OCI-LY3 (cell line): ENCODE measurements around the gene TRABD2A.

ENCODE experiments used
- H2AFZ ChIP-seq: fragments of 200-600, 300-600 bp; shearing (Covaris generic); 2 replicates; pipeline ENCODE4 v1.6.0; 2014; ENCODE audit warnings: antibody characterized with exemption, low read depth, low read length
- H3K27ac ChIP-seq: fragments of 200-600, 300-600 bp; sonication (generic); 2 replicates; pipeline ENCODE4 v1.5.1; 2014; ENCODE audit warnings: mild to moderate bottlenecking, low read length, moderate library complexity, mixed read lengths
- H3K27me3 ChIP-seq: fragments of 200-600, 300-600 bp; sonication (generic); 2 replicates; pipeline ENCODE4 v1.6.1; 2014; ENCODE audit warnings: low read depth, low read length, mixed read lengths
- H3K36me3 ChIP-seq: fragments of 200-600, 300-600 bp; sonication (generic); replicated peaks from 2 replicates; pipeline ENCODE3; 2014; ENCODE audit warnings: low read depth, low read length, mixed read lengths
- H3K4me1 ChIP-seq: fragments of 300-600, 200-600 bp; sonication (generic); 2 replicates; pipeline ENCODE4 v1.6.1; 2014; ENCODE audit warnings: low read length, mixed read lengths
- H3K4me2 ChIP-seq: fragments of 200-600, 300-600 bp; sonication (generic); 2 replicates; pipeline ENCODE4 v1.6.1; 2014; ENCODE audit warnings: low read length, mixed read lengths
- H3K4me3 ChIP-seq: fragments of 300-600, 200-600 bp; sonication (generic); 2 replicates; pipeline ENCODE4 v1.5.1; 2014; ENCODE audit warnings: antibody characterized with exemption, mild to moderate bottlenecking, low read length, moderate library complexity
- H3K79me2 ChIP-seq: fragments of 300-600, 200-600 bp; shearing (Covaris generic); 2 replicates; pipeline ENCODE4 v1.6.1; 2014; ENCODE audit warnings: mild to moderate bottlenecking, low read length, mixed read lengths
- H3K9ac ChIP-seq: fragments of 300-600, 200-600 bp; shearing (Covaris generic); 2 replicates; pipeline ENCODE4 v1.6.0; 2014; ENCODE audit warnings: mild to moderate bottlenecking, low read length, moderate library complexity
- H3K9me3 ChIP-seq: fragments of 200-600, 300-600 bp; shearing (Covaris generic); 2 replicates; pipeline ENCODE4 v1.6.1; 2014; ENCODE audit warnings: low read length, mixed read lengths; ENCODE audit not compliant: insufficient read depth
- H4K20me1 ChIP-seq: fragments of 200-600, 300-600 bp; sonication (generic); 2 replicates; pipeline ENCODE4 v1.6.1; 2016; ENCODE audit warnings: low read length, mixed read lengths; ENCODE audit not compliant: insufficient read depth
- CTCF ChIP-seq: fragments of 200-600, 300-600 bp; sonication (generic); IDR thresholded peaks from 2 replicates; pipeline ENCODE4 v1.5.1; 2014; ENCODE audit warnings: antibody characterized with exemption, low read length, low read depth
- EZH2phosphoT487 ChIP-seq: fragments of 200-600 bp; shearing (Covaris generic); IDR thresholded peaks from 2 replicates; pipeline ENCODE4 v1.6.1; 2018; ENCODE audit warnings: antibody characterized with exemption, mixed run types, low read depth

Gene TRABD2A

GRCh38 chr2:84925336-84925723, 44.4 kb upstream of the TRABD2A start:
- Histone ChIP-seq H3K4me3 (peak overlapping the region; percentile 42), H3K4me2 (peak overlapping the region; percentile 63), H3K79me2 (no peaks in the 10 kb centered on the region), H2AFZ (peak overlapping the region; percentile 86), H3K9ac (peak overlapping the region; percentile 49), H3K36me3 (no peaks in the 10 kb centered on the region), H4K20me1 (no peaks in the 10 kb centered on the region), H3K27me3 (no peaks in the 10 kb centered on the region), H3K9me3 (no peaks in the 10 kb centered on the region), H3K4me1 (peaks cover 19% of the 10 kb centered on the region), H3K27ac (peak overlapping the region; percentile 71)
- no peak for TF ChIP-seq CTCF
- TF ChIP-seq EZH2phosphoT487: no peak

GRCh38 chr2:84924173-84925106, 43.6 kb upstream of the TRABD2A start:
- H3K9ac ChIP-seq: peak overlapping the region; percentile 49
- peak overlapping the region; percentile 86 for H2AFZ ChIP-seq
- peak overlapping the region; percentile 71 for H3K27ac ChIP-seq
- H3K36me3 ChIP-seq: no peaks in the 10 kb centered on the region
- H3K4me3 ChIP-seq: peak overlapping the region; percentile 67
- no peaks in the 10 kb centered on the region for H4K20me1 ChIP-seq
- no peaks in the 10 kb centered on the region for H3K9me3 ChIP-seq
- no peaks in the 10 kb centered on the region for H3K79me2 ChIP-seq
- peaks cover 19% of the 10 kb centered on the region for H3K4me1 ChIP-seq
- H3K27me3 ChIP-seq: no peaks in the 10 kb centered on the region
- H3K4me2 ChIP-seq: peak overlapping the region; percentile 63
- no peak for TF ChIP-seq EZH2phosphoT487
- TF ChIP-seq CTCF: no peak

- no peak overlapping the region for H2AFZ ChIP-seq
- H3K4me1 ChIP-seq: peaks cover 19% of the 10 kb centered on the region
- no peak overlapping the region for H3K4me2 ChIP-seq
- no peaks in the 10 kb centered on the region for H4K20me1 ChIP-seq
- no peak overlapping the region for H3K9ac ChIP-seq
- H3K27me3 ChIP-seq: no peaks in the 10 kb centered on the region
- H3K79me2 ChIP-seq: no peaks in the 10 kb centered on the region
- H3K4me3 ChIP-seq: no peak overlapping the region
- H3K36me3 ChIP-seq: no peaks in the 10 kb centered on the region
- no peak overlapping the region for H3K27ac ChIP-seq
- H3K9me3 ChIP-seq: no peaks in the 10 kb centered on the region
- no peak for TF ChIP-seq EZH2phosphoT487
- TF ChIP-seq CTCF: no peak
These were observed 42.1 kb upstream of the TRABD2A start for GRCh38 chr2:84923009-84923408.

GRCh38 chr2:84919885-84920580, 39.1 kb upstream of the TRABD2A start:
- Histone ChIP-seq H2AFZ (no peak overlapping the region), H3K27me3 (no peaks in the 10 kb centered on the region), H3K4me2 (no peak overlapping the region), H3K27ac (no peak overlapping the region), H3K9ac (no peak overlapping the region), H3K4me1 (peaks cover 13% of the 10 kb centered on the region), H3K9me3 (no peaks in the 10 kb centered on the region), H3K79me2 (no peaks in the 10 kb centered on the region), H3K4me3 (no peak overlapping the region), H3K36me3 (no peaks in the 10 kb centered on the region), H4K20me1 (no peaks in the 10 kb centered on the region)
- TF ChIP-seq CTCF (no peak), EZH2phosphoT487 (no peak)
